GM18867 (cell line): ENCODE measurements around the gene RPA1.
A peak's percentile ranks its signal among the peaks of the same experiment; 100 is the strongest.
"Not testable (repeated sequence)": the region's sequence is repeated elsewhere in the genome, so short reads cannot be mapped to it uniquely, and the experiment has no call there.

Source experiments
- ATAC-seq: cut with Tn5 transposase; IDR thresholded peaks from one replicate; pipeline ENCODE4 v1.9.1; 2021; ENCODE audit warnings: mild to moderate bottlenecking, moderate library complexity; ENCODE audit not compliant: unreplicated experiment

Gene RPA1

DNA sequence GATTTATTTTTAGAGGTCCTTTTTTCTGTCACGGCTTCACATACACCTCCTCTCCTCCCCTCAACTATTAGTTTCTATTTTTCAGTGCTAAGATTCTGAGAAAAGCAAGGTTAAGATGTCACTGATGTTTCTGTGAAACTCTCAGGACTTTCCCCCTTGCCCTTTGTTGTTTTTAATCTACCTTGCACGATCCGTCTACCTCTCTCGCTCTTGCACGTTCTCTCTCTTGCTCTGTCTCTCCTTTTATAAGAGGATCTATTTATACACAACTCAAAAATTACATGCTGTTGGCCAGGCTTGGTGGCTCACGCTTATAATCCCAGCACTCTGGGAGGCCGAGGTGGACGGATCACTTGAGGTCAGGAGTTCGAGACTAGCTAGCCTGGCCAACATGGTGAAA, 43.6 kb downstream of the RPA1 start:
- ATAC-seq: no peak

DNA sequence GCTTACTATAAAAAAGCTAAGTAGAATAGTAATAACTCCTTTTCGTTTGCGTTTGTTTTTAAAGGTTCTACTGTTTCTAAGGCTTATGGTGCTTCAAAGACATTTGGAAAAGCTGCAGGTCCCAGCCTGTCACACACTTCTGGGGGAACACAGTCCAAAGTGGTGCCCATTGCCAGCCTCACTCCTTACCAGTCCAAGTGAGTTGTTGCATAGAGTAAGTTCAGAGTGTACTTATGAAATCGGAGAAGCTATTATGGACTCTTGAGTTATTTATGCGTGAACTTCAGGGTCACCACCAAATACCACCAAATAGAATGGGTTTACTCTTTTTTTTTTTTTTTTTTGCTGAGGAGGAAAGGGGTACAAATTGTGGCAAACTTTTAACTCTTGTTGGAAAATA, 45.8 kb downstream of the RPA1 start:
- no peak for ATAC-seq

DNA sequence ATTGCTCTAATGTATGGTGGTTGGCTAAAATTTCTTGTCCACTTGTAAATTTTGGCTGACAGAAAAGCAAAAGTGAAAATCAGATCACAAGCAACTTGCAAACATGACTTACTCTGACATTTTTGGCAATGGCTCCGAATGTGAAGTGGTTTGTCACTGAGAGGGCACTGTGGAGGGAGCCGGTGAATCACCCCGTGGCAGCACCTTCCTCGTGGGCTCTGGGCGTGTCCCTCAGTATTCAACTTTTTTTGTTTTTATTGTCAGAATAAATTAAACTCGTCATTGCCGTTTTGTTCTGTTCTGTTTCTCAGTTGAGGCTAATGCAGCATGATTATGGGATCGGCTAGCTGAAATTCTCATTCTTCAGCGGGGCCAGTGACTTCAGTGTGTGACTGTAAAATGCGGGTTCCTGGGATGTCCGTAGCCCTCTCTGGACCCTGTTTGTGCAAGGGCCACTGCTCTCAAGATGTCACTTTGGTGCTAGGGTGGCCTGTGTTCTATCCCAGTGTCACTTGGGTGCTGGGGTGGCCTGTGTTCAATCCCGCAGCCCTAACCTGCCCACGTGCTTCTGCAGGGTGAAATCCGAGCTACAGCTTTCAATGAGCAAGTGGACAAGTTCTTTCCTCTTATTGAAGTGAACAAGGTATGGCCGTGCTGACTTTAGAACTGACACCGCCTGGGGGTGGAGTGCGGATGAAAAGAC, 48.8 kb downstream of the RPA1 start:
- ATAC-seq: no peak

DNA sequence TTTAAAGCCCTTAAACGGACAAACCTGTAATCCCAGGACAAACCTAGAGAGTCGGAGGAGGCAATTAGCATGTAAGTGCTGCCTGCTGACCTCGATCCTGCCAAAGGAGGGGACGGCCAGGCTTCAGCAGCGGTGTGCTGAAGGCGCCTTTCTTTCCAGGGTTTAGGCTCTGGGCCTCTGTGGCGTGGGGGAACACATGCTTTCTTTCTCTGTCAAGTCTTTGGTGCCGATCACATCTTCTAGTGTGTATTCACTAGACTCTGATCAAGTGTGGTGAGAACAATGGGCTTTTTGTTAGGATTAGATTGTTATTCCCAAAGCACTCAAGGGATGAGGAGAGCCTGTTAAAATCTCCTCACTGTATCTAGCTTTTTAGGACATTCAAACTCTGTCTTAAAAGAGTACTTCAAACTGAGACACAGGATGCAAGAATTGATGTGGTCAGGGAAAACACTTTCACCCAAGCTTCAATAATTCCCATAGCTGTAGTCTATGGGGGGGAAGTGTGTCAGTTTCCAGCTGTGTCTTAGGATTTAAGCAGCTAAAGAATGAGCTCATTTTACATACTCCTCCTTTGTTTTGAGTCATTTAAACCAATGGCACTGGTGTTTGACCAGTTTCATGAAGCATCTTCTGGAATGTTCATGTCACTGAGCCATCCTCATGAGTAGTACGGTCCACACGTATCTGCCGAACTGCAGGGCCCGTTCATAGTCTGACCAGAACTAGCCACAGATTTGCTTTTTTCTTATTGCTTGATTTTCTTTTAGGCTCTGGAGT, 51.2 kb downstream of the RPA1 start:
- ATAC-seq: no peak

DNA sequence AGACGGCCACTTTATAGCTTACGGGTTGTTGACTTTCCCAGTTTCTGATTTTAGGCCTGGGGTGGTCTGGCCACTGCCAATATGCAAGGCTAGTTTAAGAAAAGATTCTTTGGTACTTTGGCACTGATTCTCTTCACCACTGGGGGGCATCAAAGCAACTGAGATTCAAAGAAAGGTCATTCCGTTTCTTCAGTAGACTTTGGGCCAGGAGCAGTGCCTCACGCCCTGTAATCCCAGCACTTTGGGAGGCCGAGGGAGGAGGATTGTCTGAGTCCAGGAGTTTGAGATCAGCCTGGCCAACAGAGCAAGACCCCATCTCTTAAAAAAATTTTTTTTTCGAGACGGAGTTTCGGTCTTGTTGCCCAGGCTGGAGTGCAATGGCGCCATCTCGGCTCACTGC, 53.0 kb downstream of the RPA1 start:
- no peak for ATAC-seq

DNA sequence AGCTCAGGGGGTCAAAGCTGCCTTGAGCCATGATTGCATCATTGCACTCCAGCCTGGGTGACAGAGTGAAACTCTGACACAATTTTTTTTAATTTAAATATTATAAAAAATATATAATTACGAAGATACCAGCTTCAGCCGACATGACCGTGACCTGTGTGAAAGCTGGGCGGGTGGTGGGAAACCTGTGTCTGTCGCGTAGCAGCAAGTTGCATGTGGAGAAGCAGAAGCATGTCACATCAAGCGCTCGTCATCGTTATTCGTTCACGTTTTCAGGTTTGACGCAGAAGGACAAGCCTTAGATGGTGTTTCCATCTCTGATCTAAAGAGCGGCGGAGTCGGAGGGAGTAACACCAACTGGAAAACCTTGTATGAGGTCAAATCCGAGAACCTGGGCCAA, 53.7 kb downstream of the RPA1 start:
- ATAC-seq: no peak

DNA sequence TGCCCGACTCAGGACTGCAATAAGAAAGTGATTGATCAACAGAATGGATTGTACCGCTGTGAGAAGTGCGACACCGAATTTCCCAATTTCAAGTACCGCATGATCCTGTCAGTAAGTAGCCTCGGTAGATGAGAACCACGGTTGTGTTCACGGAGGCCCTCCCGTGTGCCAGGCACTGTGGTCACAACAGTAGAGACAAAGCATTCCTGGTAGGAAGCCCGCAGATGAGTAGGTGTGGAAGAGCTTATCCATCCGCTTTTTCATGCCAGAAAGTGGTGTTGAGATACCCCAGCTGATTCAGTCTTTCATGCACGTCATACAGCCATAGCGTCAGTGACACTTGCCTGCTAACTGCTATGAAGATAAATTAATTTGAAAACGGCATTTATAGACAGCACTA, 58.9 kb downstream of the RPA1 start:
- no peak for ATAC-seq

DNA sequence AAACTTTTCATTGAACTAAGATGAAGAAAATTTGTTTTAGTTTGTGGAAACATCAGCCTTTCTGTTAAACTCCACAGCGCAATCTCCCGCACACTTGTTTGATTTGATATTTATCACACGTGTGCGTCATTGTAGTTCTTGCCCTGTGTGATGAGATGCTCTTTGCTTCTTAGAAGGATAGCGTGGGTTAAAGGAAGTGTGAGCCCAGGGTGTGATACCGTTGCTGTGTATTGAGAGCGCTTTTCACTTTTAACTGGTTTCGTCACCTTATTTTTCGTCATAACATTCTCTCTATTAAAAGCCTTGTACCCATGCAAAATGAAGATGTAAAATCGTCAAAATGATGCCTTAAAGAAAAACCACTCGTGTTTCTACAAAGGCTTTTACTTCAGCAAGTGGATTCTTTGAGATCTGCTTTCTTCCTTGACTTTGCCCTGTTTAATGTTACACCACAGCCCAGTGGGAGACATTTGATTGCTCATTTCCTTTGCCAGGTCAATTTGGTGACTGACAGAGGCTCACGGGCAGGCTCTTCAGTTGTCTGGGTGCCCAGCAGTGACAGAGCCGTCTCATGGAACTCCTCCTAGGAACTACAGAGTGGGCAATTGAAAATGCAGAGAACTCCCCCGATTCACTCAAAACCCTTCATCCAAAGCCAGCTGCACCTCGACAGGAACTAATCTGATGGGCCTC, 61.1 kb downstream of the RPA1 start:
- no peak for ATAC-seq

DNA sequence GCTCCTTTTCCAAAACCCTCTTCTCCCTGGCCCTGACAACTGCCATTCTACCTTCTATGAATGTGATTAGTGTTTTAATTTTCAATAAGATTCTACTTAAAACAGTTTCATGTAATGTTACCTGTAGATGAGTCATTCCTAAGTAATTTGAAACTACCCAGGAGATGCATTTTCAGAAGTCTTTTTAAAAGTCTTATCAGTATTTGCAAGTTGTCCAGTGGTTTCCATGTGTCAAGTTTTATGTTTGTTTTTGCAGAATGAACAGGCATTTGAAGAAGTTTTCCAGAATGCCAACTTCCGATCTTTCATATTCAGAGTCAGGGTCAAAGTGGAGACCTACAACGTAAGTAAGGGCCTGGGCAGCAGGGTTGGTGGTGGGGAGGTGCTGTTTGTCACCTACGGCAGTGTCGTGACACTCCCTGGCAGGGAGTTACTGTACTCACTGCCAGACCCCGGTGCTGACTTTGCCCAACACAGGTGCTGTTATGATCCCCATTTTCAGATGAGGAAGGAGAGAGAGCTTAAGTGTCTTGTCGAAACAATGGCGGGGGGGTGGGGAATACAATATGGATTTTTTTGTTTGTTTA, 65.0 kb downstream of the RPA1 start:
- ATAC-seq: no peak

DNA sequence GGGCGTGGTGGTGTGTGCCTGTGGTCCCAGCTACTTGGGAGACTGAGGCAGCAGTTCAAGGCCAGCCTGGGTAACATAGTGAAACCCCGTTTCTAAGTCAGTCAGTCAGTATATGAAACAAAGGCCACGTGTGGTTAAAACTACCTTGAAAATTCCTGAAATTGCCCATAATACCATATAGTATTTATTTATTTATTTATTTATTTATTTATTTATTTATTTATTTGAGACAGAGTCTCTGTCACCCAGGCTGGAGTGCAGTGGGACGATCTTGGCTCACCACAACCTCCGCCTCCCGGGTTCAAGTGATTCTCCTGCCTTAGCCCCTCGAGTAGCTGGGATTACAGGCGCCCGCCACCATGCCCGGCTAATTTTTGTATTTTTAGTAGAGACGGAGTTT, 65.7 kb downstream of the RPA1 start:
- ATAC-seq: not testable (repeated sequence)

DNA sequence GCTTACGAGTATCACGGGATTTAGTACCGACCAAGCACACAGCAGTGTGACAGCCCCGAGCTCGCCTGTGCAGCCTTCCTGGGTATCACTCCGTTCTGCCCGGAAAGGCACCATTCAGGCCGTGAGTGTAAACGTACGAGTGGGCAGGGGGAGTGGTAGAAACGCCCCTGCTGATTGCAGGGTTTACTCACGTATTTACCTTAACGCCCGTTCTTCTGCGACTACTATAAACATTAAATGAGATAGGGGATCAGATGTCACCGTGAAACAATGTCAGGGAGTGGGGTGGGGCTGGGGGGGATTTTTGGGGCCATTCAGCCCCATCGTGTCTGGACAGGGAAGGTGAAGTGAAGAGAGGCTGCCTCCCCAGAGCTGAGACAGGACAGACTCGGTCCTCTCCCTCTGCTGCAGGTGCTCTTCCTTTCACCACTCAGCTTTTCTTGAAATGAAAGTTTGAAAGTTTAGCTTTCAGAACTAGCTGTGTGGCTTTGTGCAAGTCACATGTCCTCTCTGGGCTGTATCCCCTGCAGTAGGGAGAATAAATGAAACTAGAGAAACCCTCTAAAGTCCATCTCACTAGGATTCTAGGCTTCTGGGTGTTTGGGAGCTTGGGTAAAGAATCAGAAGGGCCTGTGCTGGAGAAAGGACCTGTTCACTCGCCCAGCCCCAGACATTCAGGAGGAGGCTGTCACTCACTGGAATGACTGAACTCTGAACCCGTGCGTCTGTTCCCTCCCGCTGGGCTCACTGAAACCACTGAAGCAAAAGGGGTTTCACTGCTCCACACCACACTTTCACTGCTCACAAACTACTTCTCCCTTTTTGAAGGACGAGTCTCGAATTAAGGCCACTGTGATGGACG, 66.7 kb downstream of the RPA1 start:
- ATAC-seq: peak; percentile 47

DNA sequence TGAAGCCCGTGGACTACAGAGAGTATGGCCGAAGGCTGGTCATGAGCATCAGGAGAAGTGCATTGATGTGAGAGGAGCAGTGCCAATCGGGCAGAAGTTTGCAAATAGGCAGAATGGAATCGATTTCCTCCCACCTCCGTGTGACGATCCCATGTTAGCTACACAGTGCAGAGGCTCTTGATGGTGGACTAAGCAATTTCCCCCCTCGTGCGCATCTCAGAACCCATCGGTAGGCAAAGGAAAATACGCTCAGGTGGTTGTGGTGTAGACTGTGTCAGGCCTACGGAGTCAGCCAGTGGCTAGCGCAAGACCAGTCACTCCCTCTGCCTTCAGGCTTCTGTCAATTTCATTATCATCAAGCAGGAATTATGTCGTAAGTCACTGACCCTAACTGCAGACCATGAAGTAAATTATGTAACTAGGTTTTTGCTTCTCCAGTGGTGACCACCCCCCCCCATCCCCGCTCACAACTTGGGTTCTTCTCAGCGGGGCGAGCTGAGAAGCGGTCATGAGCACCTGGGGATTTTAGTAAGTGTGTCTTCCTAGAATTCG, 67.4 kb downstream of the RPA1 start:
- ATAC-seq: no peak

DNA sequence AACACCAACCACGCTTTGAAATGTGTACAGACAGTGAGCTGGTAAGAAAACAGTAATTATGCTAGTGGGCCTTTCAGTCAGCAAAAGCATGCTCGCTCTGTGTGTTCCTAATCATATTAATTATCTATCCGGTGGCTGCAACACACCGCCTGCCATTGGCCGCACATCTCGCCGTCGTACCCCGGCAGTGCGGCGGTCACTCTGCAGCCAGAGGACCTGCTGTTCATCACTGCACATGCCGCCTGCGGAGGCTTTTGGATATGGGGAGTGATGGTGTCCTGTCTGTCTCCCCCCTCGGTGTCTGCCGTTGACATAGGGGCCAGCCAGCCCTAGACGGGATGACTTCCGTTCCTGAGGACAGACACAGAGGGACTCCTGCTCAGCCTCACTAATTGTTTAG, 68.5 kb downstream of the RPA1 start:
- ATAC-seq: no peak

DNA sequence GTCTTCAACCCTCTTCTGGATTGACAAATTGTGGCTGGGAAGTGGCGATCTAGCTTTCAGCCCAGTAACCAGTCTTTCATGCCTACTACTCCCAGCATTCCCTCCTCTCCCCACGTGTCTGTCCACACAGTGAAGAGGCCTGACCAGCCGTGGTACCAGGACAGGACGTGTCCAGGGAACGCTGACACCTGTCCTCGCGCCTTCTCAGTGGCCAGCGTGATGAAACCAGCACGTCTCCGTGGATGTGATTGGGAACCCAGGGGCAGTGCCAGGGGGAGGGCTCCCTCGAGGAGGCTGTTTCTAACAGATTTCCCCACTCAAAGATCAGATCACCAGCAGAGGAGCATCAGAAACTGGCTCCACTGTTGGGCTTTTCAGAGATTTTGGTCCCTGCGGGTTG, 69.1 kb downstream of the RPA1 start:
- ATAC-seq: no peak

DNA sequence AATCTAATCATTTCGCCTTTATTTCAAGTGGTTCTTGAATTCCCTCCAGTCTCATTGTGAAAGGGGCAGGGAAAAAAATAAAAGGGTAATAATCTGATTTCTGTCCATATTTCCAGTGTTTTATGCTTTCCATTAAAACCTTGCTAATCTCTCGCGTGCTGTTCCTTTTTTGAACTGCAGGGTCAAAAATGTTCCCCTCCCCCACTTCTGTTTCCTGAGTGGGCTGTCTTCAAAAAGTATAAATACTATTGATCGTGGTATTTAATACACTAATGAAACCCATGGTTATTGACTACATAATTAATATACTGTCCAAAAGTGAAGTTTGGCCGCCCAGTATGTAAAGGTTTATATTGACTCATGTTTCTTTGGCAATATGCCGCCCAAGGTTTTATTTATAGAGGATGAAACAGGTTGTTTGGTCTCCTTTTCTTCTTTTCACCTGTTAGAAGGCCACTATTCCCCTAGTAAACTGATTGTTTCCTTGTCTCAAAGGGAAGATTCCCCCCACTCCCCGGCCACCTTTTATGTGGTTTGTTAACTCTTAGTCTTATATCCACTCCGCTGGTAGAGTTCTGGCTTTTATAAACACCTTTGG, 69.7 kb downstream of the RPA1 start:
- ATAC-seq: no peak

DNA sequence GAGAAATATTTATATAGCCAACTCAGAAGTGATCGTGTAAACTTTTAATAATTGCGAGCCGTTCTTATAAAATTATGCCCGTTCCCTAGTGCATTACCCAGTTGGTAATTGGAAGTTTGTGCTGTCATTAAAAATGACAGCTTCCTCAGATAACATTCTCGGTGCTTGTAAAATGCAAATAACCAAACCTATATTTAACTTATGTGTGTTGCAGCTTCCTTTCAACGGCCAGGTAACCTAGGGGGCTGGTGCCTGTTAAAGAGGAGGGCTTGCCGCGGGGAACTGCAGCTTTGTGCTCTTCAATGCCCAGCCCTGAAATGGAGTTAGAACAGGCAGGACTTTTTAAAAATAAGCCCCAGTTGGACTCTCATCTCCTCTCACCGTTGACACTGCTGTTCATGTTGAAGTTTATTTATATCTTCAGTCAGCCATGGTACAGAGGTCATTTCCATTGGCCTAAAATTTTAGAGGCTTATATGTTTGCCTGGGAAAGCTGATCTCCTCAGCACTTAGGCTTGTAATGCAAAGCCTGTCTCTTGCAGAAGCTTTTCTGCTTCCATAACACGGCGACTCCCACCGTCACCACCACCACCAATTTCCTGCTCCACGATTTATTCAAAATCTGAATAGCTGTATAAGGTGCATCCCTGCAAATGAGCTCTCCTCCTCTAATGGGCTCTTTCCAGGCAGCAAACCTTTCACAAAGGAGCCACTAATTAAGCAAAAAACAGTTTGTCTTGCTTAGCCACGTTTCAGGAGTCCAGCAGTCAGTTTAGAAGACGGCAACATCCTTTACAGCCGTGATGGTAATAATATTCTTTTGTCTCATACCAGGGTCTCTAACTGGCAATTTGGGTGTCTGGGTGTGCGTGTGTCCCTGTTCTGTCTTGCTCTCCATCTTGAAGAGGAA, 74.7 kb downstream of the RPA1 start:
- ATAC-seq: no peak

DNA sequence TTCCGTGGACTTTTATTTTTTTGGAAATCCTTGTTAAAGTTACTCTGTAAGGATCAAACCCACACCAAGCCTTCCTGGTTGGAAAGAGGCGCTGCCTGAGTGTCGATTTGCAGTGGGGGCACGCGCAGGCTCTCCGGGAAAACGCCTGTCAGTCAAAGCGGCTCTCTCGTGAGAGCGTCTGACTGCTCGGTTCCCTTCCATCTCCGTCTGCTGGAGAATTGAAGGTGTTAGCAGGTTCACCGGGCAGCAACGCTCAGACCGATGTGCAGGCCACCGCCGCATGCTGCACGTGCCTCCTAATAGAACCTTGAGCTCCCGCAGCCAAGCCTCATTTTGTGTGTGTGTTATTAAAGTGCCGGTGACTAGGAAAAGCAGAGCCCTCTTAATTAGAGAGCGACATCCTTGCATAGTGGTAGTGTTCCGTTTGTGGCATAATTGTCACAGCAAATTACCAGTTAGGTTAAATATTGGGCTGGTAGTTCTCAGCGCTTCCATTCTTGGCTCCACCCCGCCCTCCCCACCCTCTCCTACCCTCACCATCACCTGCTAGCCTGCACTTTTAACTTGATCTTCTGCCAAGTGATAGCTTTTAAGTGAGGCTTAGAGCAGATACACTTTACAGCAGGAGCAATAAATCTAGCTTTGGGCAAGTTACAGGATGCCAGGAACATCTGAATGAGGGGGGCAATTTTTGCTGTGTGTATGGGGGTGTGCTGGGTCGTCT, 75.5 kb downstream of the RPA1 start:
- no peak for ATAC-seq

DNA sequence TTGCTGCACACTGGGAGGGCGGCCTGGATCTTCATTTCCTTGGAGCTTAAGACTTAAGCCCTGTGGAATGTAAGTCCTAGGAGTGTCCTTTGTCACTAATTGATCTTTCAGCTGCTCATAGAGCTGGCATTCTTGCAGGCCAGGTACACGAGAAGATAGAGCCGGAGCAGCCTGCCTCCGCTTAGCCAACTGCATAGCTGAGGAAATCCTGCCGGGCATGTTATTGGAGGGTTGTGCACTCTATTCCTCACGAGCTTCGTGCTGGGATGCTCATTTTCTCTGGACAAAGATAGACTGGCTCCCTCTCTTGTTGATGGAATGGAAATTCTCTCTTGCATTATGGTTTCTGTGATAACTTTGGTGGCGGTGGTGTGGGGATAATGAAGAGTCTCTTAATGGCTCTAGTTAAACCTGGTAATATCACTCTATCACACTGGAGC, 76.9 kb downstream of the RPA1 start:
- ATAC-seq: no peak
